Inflammatory macrophage (primary cell): ENCODE measurements around the gene IP6K1.

Source experiments
- DNase-seq, 2 donors: peaks; one replicate each; pipeline ENCODE4 v3.0.0-alpha.2; 2020 to 2022

The IP6K1 gene

GRCh38 chr3:49723296-49723627 is 63.1 kb downstream of the IP6K1 start:
- peak; percentile 41 to 49 for DNase-seq

- DNase-seq = no peak
These were observed 63.4 kb downstream of the IP6K1 start for GRCh38 chr3:49722896-49723295.

GRCh38 chr3:49721896-49722781 is 64.2 kb downstream of the IP6K1 start:
- no peak for DNase-seq

- DNase-seq = no peak
These were observed 64.8 kb downstream of the IP6K1 start for GRCh38 chr3:49721596-49721895.

GRCh38 chr3:49720855-49721595 is 65.3 kb downstream of the IP6K1 start:
- no peak for DNase-seq

- DNase-seq = peak; percentile 95 to 96
These were observed 67.0 kb downstream of the IP6K1 start, which contains the start of gene AMIGO3 for GRCh38 chr3:49719214-49719884. TSS of gene AMIGO3 (minus strand) at chr3:49719684. CDS start at chr3:49719465, 219 bp downstream.

GRCh38 chr3:49718858-49719213 is 67.5 kb downstream of the IP6K1 start:
- no peak for DNase-seq

- no peak for DNase-seq
These were observed 68.1 kb downstream of the IP6K1 start for GRCh38 chr3:49717959-49718857.

GRCh38 chr3:49717211-49717958 is 69.0 kb downstream of the IP6K1 start:
- DNase-seq = no peak

GRCh38 chr3:49716691-49717210 is 69.6 kb downstream of the IP6K1 start:
- no peak for DNase-seq

GRCh38 chr3:49716169-49716568 is 70.2 kb downstream of the IP6K1 start:
- DNase-seq = no peak

GRCh38 chr3:49715611-49716121 is 70.7 kb downstream of the IP6K1 start:
- no peak for DNase-seq

GRCh38 chr3:49714728-49715550 is 71.4 kb downstream of the IP6K1 start:
- DNase-seq = no peak

- no peak for DNase-seq
These were observed 72.8 kb downstream of the IP6K1 start for GRCh38 chr3:49713336-49714105.

GRCh38 chr3:49712631-49713317 is 73.6 kb downstream of the IP6K1 start:
- DNase-seq = no peak

GRCh38 chr3:49712166-49712565 is 74.2 kb downstream of the IP6K1 start:
- no peak for DNase-seq

GRCh38 chr3:49711489-49711888 is 74.9 kb downstream of the IP6K1 start:
- no peak for DNase-seq

- DNase-seq = no peak
These were observed 76.5 kb downstream of the IP6K1 start for GRCh38 chr3:49709852-49710251.

GRCh38 chr3:49707113-49707480 is 79.2 kb downstream of the IP6K1 start:
- DNase-seq = no peak
